Measurements from ENCODE around the gene EIF4E1B. TPM values are rescaled to one million over a fixed set of nuclear protein-coding genes. Genes with fewer than 3 reads are reported as not detected.

EIF4E1B gene
- total and polyA plus RNA-seq, 3 experiments from 2014 or later, result not detected

DNA sequence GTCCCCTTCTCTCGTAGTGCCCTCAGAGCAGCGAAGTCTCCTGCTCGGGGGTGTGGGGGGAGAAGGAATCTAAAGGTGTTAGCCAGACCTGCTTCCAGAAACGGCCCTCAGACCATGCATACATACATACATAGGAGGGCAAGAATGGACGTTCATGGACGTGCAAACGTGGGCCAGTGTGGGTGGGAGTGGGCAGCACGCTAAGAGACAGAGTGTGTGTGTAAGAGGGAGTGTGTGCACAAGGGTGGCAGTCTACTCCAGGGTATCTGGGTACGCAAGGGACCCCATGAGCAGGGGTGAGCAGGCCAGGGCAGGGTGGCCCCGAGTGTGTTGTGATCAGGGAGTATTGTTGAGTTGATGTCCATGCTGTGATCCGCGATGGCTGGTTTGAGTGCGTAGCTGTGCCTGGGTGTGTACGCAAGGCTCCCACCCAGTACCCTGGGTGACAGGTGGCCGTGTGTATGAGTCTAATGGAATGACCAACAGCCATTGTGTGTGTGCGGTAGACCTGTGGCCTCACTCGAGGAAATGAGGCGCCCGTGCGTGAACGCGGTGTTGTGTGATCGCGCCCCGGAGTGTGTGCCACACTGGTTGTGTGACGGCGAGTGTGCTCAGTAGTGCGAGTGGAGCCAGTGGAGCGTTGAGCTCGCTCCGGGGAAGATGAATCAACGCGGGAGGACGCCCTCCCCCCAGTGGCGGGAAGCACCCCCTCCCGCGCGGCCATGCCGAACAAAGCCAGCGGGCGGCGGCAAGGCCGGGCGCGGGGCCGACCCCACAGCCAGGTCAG is 21.3 kb upstream of the EIF4E1B start:
- H3K27me3 Mint-ChIP-seq, result peaks cover 10 to 31% of the 10 kb centered on the region in 2 donors
- peaks cover 4% of the 10 kb centered on the region for H3K4me1 ChIP-seq (ENCODE audit: insufficient read depth, low read length)
- peak overlapping the region; percentile 41 for H3K4me3 ChIP-seq (ENCODE audit: low read length)
- H3K9me3 ChIP-seq (ENCODE audit: low read length), result no peaks in the 10 kb centered on the region
- H3K36me3 Mint-ChIP-seq, result peaks cover 0 to 2% (median 0%) of the 10 kb centered on the region in 3 donors
- ChIA-PET CTCF (interaction anchor here (0.7 to 1.2 kb wide), 3 partner anchors 12 to 52 kb away, joined by 3 to 4 read pairs (median 3); no protein-coding TSS in a partner anchor), POLR2A (no interaction called here)
- peak overlapping the region; percentile 83 to 93 (median 90) for H3K4me3 Mint-ChIP-seq
- H3K27me3 ChIP-seq (ENCODE audit: insufficient read depth, low read length, poor library complexity, severe bottlenecking), result peaks cover 8% of the 10 kb centered on the region
- no peaks in the 10 kb centered on the region for H3K36me3 ChIP-seq (ENCODE audit: insufficient read depth, low read length)
- peaks cover 10 to 13% (median 12%) of the 10 kb centered on the region in 3 donors for H3K4me1 Mint-ChIP-seq
- DNase-seq, result no peak
- H3K27ac ChIP-seq (ENCODE audit: low read depth, low read length), result no peak overlapping the region
- H3K9me3 Mint-ChIP-seq, result peaks cover 0 to 2% (median 0%) of the 10 kb centered on the region in 5 donors
- peak overlapping the region in 5 of 8 donors; percentile 31 to 88 (median 64) for H3K27ac Mint-ChIP-seq

DNA sequence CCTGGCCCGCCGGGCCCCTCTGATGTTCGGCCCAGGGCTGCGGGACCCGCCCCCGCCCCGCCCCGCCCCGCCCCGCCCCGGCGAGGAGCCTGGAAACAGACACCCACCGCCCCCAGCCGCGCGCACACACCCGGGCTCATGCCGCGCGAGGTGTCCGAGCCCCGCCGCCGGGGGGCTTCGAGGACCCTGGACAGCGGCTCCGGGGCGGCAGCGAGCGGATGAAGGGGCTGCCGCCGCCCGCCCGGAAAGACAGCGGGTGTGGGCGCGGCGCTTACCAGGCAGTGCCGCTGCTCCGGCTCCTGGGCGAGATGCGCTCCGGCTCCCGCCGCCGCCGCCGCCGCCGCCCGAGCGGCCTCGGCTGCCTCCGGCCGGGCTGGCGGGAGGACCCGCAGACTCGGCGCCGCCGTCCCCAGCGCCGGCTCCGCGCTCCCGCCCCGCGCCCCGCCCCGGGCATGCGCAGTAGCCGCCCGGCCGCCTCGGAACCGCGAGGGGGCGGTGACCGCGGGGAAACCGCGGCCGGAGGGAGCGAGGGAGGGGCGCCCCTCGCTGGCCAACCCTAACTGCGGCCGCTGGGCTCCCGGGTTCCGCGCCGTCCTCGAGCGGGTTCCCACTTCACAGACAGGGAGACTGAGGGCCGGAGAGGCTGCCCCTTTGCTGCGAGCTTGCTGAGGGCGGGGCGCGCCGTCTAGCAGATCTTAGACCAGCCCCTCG is 20.6 kb upstream of the EIF4E1B start, which contains the start of gene GPRIN1:
GPRIN1 (minus strand) TSS at position 433 of the 711 bp plus-strand sequence. CDS start 10,322 bp downstream, outside the sequence.
- peak within 1 kb of the TSS in 5 of 8 donors; percentile 31 to 88 (median 64) for H3K27ac Mint-ChIP-seq
- Histone ChIP-seq H3K27ac (ENCODE audit: low read depth, low read length) (no peak within 1 kb of the TSS), H3K4me1 (ENCODE audit: insufficient read depth, low read length) (peaks cover 4% of the 10 kb centered on the region), H3K27me3 (ENCODE audit: insufficient read depth, low read length, poor library complexity, severe bottlenecking) (peaks cover 8% of the 10 kb centered on the region), H3K4me3 (ENCODE audit: low read length) (peak within 1 kb of the TSS; percentile 41), H3K36me3 (ENCODE audit: insufficient read depth, low read length) (no peaks in the 10 kb centered on the region), H3K9me3 (ENCODE audit: low read length) (no peaks in the 10 kb centered on the region)
- H3K4me3 Mint-ChIP-seq, result peak within 1 kb of the TSS; percentile 83 to 93 (median 90)
- H3K9me3 Mint-ChIP-seq, result peaks cover 0 to 2% (median 0%) of the 10 kb centered on the region in 5 donors
- H3K4me1 Mint-ChIP-seq, result peaks cover 10 to 13% (median 12%) of the 10 kb centered on the region in 3 donors
- H3K27me3 Mint-ChIP-seq, result peaks cover 10 to 31% of the 10 kb centered on the region in 2 donors
- ChIA-PET CTCF (no interaction called here), POLR2A (no interaction called here)
- DNase-seq, result peak in 4 of 5 donors; percentile 28 to 47 (median 32)
- peaks cover 0 to 2% (median 0%) of the 10 kb centered on the region in 3 donors for H3K36me3 Mint-ChIP-seq

DNA sequence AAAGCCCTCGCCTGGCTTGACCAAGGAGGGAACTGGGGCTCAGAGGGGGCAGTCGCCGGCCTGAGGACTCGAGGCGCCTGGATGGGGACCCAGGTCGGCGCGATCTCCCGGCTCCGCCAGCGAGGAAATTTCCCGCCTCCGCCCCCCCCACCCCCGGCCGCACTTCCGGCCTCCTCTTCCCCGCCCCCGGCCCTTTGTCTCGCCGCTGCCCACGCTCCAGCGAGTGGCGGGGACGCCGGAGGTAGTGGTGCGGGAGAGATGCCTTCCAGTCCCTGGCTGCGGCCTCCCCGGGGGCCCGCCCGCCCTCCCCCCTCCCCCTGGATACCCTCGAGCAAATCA is 20.1 kb upstream of the EIF4E1B start:
- H3K27ac ChIP-seq (ENCODE audit: low read depth, low read length), result no peak overlapping the region
- H3K36me3 ChIP-seq (ENCODE audit: insufficient read depth, low read length), result no peaks in the 10 kb centered on the region
- H3K27me3 ChIP-seq (ENCODE audit: insufficient read depth, low read length, poor library complexity, severe bottlenecking), result peaks cover 8% of the 10 kb centered on the region
- H3K4me1 Mint-ChIP-seq, result peaks cover 10 to 13% (median 12%) of the 10 kb centered on the region in 3 donors
- no peak overlapping the region for H3K27ac Mint-ChIP-seq
- peaks cover 10 to 34% of the 10 kb centered on the region in 2 donors for H3K27me3 Mint-ChIP-seq
- peaks cover 0 to 2% (median 0%) of the 10 kb centered on the region in 5 donors for H3K9me3 Mint-ChIP-seq
- DNase-seq, result no peak
- H3K36me3 Mint-ChIP-seq, result peaks cover 0 to 2% (median 0%) of the 10 kb centered on the region in 3 donors
- H3K9me3 ChIP-seq (ENCODE audit: low read length), result no peaks in the 10 kb centered on the region
- POLR2A ChIA-PET, result no interaction called here
- peaks cover 4% of the 10 kb centered on the region for H3K4me1 ChIP-seq (ENCODE audit: insufficient read depth, low read length)
- CTCF ChIA-PET, result no interaction called here
- H3K4me3 Mint-ChIP-seq, result peak overlapping the region; percentile 63 to 91 (median 80)
- no peak overlapping the region for H3K4me3 ChIP-seq (ENCODE audit: low read length)

DNA sequence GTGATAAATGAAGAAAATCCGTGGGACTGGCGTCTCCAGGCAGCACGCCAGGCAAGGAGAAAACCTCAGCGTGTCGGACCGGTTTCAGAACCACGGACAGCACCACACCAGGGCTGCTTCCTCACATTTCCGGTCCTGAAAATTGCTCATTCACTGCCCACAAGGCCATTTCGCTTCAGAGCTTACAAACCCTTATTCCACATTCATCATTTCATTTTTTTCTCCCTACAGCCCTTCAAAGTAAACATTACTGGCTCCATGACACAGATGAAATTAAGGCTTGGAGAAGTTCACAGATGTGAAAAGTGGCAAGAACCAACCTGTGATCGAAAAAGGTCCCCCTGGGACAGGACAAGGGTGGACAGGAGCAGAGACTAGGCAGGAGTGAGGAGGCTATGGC is 19.0 kb upstream of the EIF4E1B start:
- H3K9me3 ChIP-seq (ENCODE audit: low read length), result no peaks in the 10 kb centered on the region
- H3K27me3 Mint-ChIP-seq, result peaks cover 16 to 44% of the 10 kb centered on the region in 2 donors
- H3K27me3 ChIP-seq (ENCODE audit: insufficient read depth, low read length, poor library complexity, severe bottlenecking), result peaks cover 8% of the 10 kb centered on the region
- peaks cover 4% of the 10 kb centered on the region for H3K4me1 ChIP-seq (ENCODE audit: insufficient read depth, low read length)
- H3K4me1 Mint-ChIP-seq, result peaks cover 10 to 13% (median 12%) of the 10 kb centered on the region in 3 donors
- H3K27ac Mint-ChIP-seq, result no peak overlapping the region
- CTCF ChIA-PET, result no interaction called here
- POLR2A ChIA-PET, result interaction anchor here (1.1 kb wide), 1 partner anchor 36 kb away, joined by 3 read pairs; the partner anchor contains the start of gene TSPAN17
- no peaks in the 10 kb centered on the region for H3K36me3 ChIP-seq (ENCODE audit: insufficient read depth, low read length)
- no peak overlapping the region for H3K27ac ChIP-seq (ENCODE audit: low read depth, low read length)
- no peak overlapping the region for H3K4me3 ChIP-seq (ENCODE audit: low read length)
- peak overlapping the region in 6 of 7 donors; percentile 2 to 67 (median 31) for H3K4me3 Mint-ChIP-seq
- H3K9me3 Mint-ChIP-seq, result peaks cover 0 to 2% (median 0%) of the 10 kb centered on the region in 5 donors
- DNase-seq, result peak; percentile 40 to 63 (median 44)
- peaks cover 0 to 2% (median 0%) of the 10 kb centered on the region in 3 donors for H3K36me3 Mint-ChIP-seq

DNA sequence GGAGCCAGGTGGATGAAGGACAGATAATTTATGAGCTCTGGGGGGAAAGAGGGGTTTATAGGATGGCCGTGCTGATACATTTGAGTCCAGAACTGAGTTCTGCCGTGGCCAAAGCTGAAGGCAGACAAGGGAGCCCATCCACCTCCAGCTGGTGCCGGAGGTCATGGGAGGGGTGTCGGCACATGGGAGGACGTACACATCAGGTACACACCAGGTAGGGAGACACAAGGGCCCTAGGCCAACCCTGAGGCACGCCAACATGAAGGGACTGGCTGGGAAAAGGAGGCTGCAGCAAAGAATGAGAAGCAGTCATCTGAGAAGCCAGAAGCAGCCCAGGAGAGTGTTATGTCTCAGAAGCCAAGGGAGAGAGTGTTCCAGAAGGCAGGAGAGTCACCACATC is 18.5 kb upstream of the EIF4E1B start:
- H3K4me1 Mint-ChIP-seq, result peaks cover 10 to 13% (median 12%) of the 10 kb centered on the region in 3 donors
- Histone ChIP-seq H3K27ac (ENCODE audit: low read depth, low read length) (no peak overlapping the region), H3K27me3 (ENCODE audit: insufficient read depth, low read length, poor library complexity, severe bottlenecking) (peaks cover 8% of the 10 kb centered on the region), H3K4me3 (ENCODE audit: low read length) (no peak overlapping the region), H3K4me1 (ENCODE audit: insufficient read depth, low read length) (peaks cover 4% of the 10 kb centered on the region), H3K36me3 (ENCODE audit: insufficient read depth, low read length) (no peaks in the 10 kb centered on the region), H3K9me3 (ENCODE audit: low read length) (no peaks in the 10 kb centered on the region)
- CTCF ChIA-PET, result no interaction called here
- POLR2A ChIA-PET, result interaction anchor here (1.1 kb wide), 1 partner anchor 35 kb away, joined by 3 read pairs; the partner anchor contains the start of gene TSPAN17
- no peak for DNase-seq
- H3K36me3 Mint-ChIP-seq, result peaks cover 0 to 2% (median 0%) of the 10 kb centered on the region in 3 donors
- H3K27ac Mint-ChIP-seq, result peak overlapping the region in 1 of 8 donors; percentile 15
- peaks cover 16 to 50% of the 10 kb centered on the region in 2 donors for H3K27me3 Mint-ChIP-seq
- H3K9me3 Mint-ChIP-seq, result peaks cover 0 to 2% (median 0%) of the 10 kb centered on the region in 5 donors
- H3K4me3 Mint-ChIP-seq, result peak overlapping the region in 1 of 7 donors; percentile 67

DNA sequence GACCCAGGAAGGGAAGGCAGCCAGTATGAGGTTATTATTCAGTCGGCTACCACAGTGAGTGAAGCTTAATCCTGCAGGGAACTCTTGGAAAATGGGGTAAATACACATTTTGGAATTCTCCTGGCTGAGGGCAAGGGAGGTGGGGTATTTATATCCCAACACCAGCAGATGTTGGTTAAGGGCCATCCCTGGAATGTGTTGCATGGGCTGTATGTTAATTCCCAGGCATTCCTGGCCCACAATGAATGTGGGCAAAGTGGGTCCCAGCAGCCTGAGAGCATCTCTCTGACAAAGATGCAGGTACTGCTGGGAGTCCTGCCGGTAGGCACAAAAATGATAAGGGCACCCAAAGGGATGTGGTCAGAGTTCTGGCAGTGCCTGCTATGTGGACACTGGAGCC is 17.6 kb upstream of the EIF4E1B start:
- no peak overlapping the region for H3K27ac Mint-ChIP-seq
- peaks cover 10 to 13% (median 12%) of the 10 kb centered on the region in 3 donors for H3K4me1 Mint-ChIP-seq
- no peak for DNase-seq
- POLR2A ChIA-PET, result no interaction called here
- Histone ChIP-seq H3K27me3 (ENCODE audit: insufficient read depth, low read length, poor library complexity, severe bottlenecking) (peaks cover 8% of the 10 kb centered on the region), H3K9me3 (ENCODE audit: low read length) (no peaks in the 10 kb centered on the region), H3K27ac (ENCODE audit: low read depth, low read length) (no peak overlapping the region), H3K36me3 (ENCODE audit: insufficient read depth, low read length) (no peaks in the 10 kb centered on the region), H3K4me1 (ENCODE audit: insufficient read depth, low read length) (peaks cover 4% of the 10 kb centered on the region), H3K4me3 (ENCODE audit: low read length) (no peak overlapping the region)
- H3K27me3 Mint-ChIP-seq, result peaks cover 25 to 58% of the 10 kb centered on the region in 2 donors
- CTCF ChIA-PET, result interaction anchor here (1.5 kb wide), 1 partner anchor 18 kb away, joined by 4 read pairs; no protein-coding TSS in a partner anchor
- H3K36me3 Mint-ChIP-seq, result peaks cover 0 to 2% (median 0%) of the 10 kb centered on the region in 3 donors
- peaks cover 0 to 2% (median 0%) of the 10 kb centered on the region in 5 donors for H3K9me3 Mint-ChIP-seq
- peak overlapping the region in 1 of 7 donors; percentile 56 for H3K4me3 Mint-ChIP-seq

DNA sequence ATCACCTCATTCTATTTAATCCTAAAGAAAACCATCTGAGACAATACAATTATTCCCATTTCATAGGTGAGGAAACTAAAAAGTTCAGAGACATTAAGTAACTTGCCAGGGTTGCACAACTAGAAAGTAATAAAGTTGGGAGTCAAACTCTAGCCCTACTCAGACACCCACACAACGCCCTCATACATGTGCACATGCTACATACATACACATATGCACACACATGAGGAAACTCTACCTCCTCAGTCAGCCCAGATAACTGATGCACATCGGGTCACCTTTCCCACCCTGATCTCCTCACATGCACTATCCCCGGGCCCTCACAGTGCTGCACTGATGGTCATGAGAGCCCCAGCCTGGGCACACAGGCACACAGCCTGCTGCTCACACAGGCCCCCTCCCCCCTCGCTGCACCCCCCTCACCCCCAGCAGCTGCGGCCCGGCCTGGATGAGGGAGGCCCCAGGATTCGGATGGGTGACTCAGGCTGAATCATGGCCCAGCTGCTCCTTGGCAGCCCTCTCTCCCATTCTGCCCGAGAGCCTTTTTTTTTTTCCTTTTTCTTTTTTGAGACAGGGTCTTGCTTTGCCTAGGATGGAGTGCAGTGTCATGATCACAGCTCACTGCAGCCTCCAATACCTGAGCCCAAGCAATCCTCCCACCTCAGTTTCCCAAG is 15.5 kb upstream of the EIF4E1B start:
- Histone ChIP-seq H3K4me1 (ENCODE audit: insufficient read depth, low read length) (peaks cover 11% of the 10 kb centered on the region), H3K4me3 (ENCODE audit: low read length) (no peak overlapping the region), H3K9me3 (ENCODE audit: low read length) (no peaks in the 10 kb centered on the region), H3K27ac (ENCODE audit: low read depth, low read length) (no peak overlapping the region), H3K27me3 (ENCODE audit: insufficient read depth, low read length, poor library complexity, severe bottlenecking) (peaks cover 26% of the 10 kb centered on the region), H3K36me3 (ENCODE audit: insufficient read depth, low read length) (no peaks in the 10 kb centered on the region)
- peaks cover 8 to 19% (median 9%) of the 10 kb centered on the region in 3 donors for H3K4me1 Mint-ChIP-seq
- no peaks in the 10 kb centered on the region for H3K9me3 Mint-ChIP-seq
- ChIA-PET POLR2A (no interaction called here), CTCF (no interaction called here)
- H3K36me3 Mint-ChIP-seq, result no peaks in the 10 kb centered on the region
- no peak overlapping the region for H3K27ac Mint-ChIP-seq
- peaks cover 35 to 70% of the 10 kb centered on the region in 2 donors for H3K27me3 Mint-ChIP-seq
- H3K4me3 Mint-ChIP-seq, result peak overlapping the region in 1 of 7 donors; percentile 60
- no peak for DNase-seq

All from CD8-positive, alpha-beta memory T cell (primary cell).